H9 (cell line): ENCODE measurements around the gene IFI35. TPM values are rescaled to one million over a fixed set of nuclear protein-coding genes. Genes with fewer than 3 reads are reported as not detected.
A peak's percentile ranks its signal among the peaks of the same experiment; 100 is the strongest.

Experiments
- DNase-seq: peaks from one replicate; pipeline ENCODE4 v3.0.0-alpha.2; 2017
- H2AFZ ChIP-seq: one replicate; pipeline ENCODE4 v1.6.1; 2013; ENCODE audit warnings: mild to moderate bottlenecking, low read length, control low read depth, moderate library complexity
- H2AK5ac ChIP-seq: 2 replicates; pipeline ENCODE4 v1.6.1; 2013; ENCODE audit warnings: low read length, control low read depth, mixed read lengths; ENCODE audit not compliant: insufficient read length
- H2BK120ac ChIP-seq: one replicate; pipeline ENCODE4 v1.6.1; 2013; ENCODE audit warnings: low read depth, mild to moderate bottlenecking, low read length, control low read depth, inconsistent platforms; ENCODE audit not compliant: poor library complexity, severe bottlenecking
- H2BK12ac ChIP-seq: 2 replicates; pipeline ENCODE4 v1.6.1; 2013; ENCODE audit warnings: low read length, control low read depth, mixed read lengths, low read depth; ENCODE audit not compliant: insufficient read length
- H2BK15ac ChIP-seq: 2 replicates; pipeline ENCODE4 v1.6.1; 2013; ENCODE audit warnings: low read depth, low read length, control low read depth
- H2BK20ac ChIP-seq: one replicate; pipeline ENCODE4 v1.6.1; 2013; ENCODE audit warnings: low read depth, mild to moderate bottlenecking, low read length, control low read depth, inconsistent platforms; ENCODE audit not compliant: poor library complexity, severe bottlenecking
- H2BK5ac ChIP-seq: 2 replicates; pipeline ENCODE4 v1.6.1; 2013; ENCODE audit warnings: low read length, control low read depth, mixed read lengths; ENCODE audit not compliant: insufficient read length
- H3K14ac ChIP-seq: 2 replicates; pipeline ENCODE4 v1.6.1; 2013; ENCODE audit warnings: low read length, control low read depth; ENCODE audit not compliant: insufficient read depth
- H3K18ac ChIP-seq: 2 replicates; pipeline ENCODE4 v1.6.1; 2013; ENCODE audit warnings: low read depth, mild to moderate bottlenecking, mixed read lengths, low read length, control low read depth; ENCODE audit not compliant: insufficient read length
- H3K23ac ChIP-seq: 2 replicates; pipeline ENCODE4 v1.6.1; 2013; ENCODE audit warnings: low read length, control low read depth, mixed read lengths, low read depth; ENCODE audit not compliant: insufficient read length
- H3K23me2 ChIP-seq: 2 replicates; pipeline ENCODE4 v1.6.1; 2013; ENCODE audit warnings: low read depth, mild to moderate bottlenecking, mixed read lengths, low read length, control low read depth; ENCODE audit not compliant: insufficient read length, poor library complexity, severe bottlenecking
- H3K27ac ChIP-seq: 2 replicates; pipeline ENCODE4 v1.5.1; 2013; ENCODE audit warnings: low read length, control low read depth, mixed read lengths, low read depth; ENCODE audit not compliant: insufficient read length
- H3K27me3 ChIP-seq: 2 replicates; pipeline ENCODE4 v1.6.1; 2013; ENCODE audit warnings: low read length, control low read depth, inconsistent platforms; ENCODE audit not compliant: insufficient read depth
- H3K4ac ChIP-seq: 2 replicates; pipeline ENCODE4 v1.6.1; 2013; ENCODE audit warnings: low read depth, mild to moderate bottlenecking, control low read depth, inconsistent platforms, low read length, moderate library complexity
- H3K4me1 ChIP-seq: 2 replicates; pipeline ENCODE4 v1.6.1; 2013; ENCODE audit warnings: low read length, control low read depth, inconsistent platforms; ENCODE audit not compliant: insufficient read depth
- H3K4me2 ChIP-seq: 2 replicates; pipeline ENCODE4 v1.6.1; 2013; ENCODE audit warnings: low read length, control low read depth, mixed read lengths; ENCODE audit not compliant: insufficient read length, insufficient read depth
- H3K56ac ChIP-seq: 2 replicates; pipeline ENCODE4 v1.6.1; 2013; ENCODE audit warnings: low read depth, mild to moderate bottlenecking, mixed read lengths, low read length, control low read depth; ENCODE audit not compliant: insufficient read length
- H3K79me1 ChIP-seq: 2 replicates; pipeline ENCODE4 v1.6.1; 2013; ENCODE audit warnings: low read depth, mild to moderate bottlenecking, moderate library complexity, low read length, control low read depth, inconsistent platforms; ENCODE audit not compliant: insufficient read depth, poor library complexity, severe bottlenecking
- H3K79me2 ChIP-seq: 2 replicates; pipeline ENCODE4 v1.6.1; 2013; ENCODE audit warnings: low read length, control low read depth, inconsistent platforms; ENCODE audit not compliant: insufficient read depth
- H3K9ac ChIP-seq: 2 replicates; pipeline ENCODE4 v1.6.1; 2013; ENCODE audit warnings: low read length, control low read depth, mixed read lengths; ENCODE audit not compliant: insufficient read length; ENCODE audit errors: extremely low read depth
- H3K9me3 ChIP-seq: one replicate; pipeline ENCODE4 v1.6.1; 2013; ENCODE audit warnings: low read depth, low read length, inconsistent platforms; ENCODE audit not compliant: control insufficient read depth
- H3T11ph ChIP-seq: one replicate; pipeline ENCODE4 v1.6.1; 2013; ENCODE audit warnings: mild to moderate bottlenecking, low read length, control low read depth, inconsistent platforms
- H4K20me1 ChIP-seq: one replicate; pipeline ENCODE4 v1.6.1; 2013; ENCODE audit not compliant: control insufficient read depth, insufficient read length, insufficient read depth
- H4K5ac ChIP-seq: 2 replicates; pipeline ENCODE4 v1.6.1; 2013; ENCODE audit warnings: low read depth, mild to moderate bottlenecking, mixed read lengths, low read length, control low read depth; ENCODE audit not compliant: insufficient read length
- H4K8ac ChIP-seq: replicated peaks from 2 replicates; pipeline ENCODE4 v1.6.1; 2013; ENCODE audit warnings: low read length, control low read depth, mixed read lengths, low read depth; ENCODE audit not compliant: insufficient read length
- H4K91ac ChIP-seq: 2 replicates; pipeline ENCODE4 v1.6.1; 2013; ENCODE audit warnings: low read depth, mild to moderate bottlenecking, moderate library complexity, mixed read lengths, low read length, control low read depth; ENCODE audit not compliant: insufficient read length
- H3K27ac Mint-ChIP-seq, 3 experiments: 2 replicates in 2 of 3; 3 replicates in 1 of 3; pipeline ENCODE4 v1.8.0; 2020 to 2021; ENCODE audit warnings: mixed read lengths in 3 of 3, mild to moderate bottlenecking in 1 of 3, moderate library complexity in 1 of 3
- H3K27me3 Mint-ChIP-seq: 2 replicates; pipeline ENCODE4 v1.8.0; 2021; ENCODE audit warnings: low read depth, mild to moderate bottlenecking, moderate library complexity, mixed read lengths
- H3K36me3 Mint-ChIP-seq, 3 experiments: 2 replicates in 2 of 3; 3 replicates in 1 of 3; pipeline ENCODE4 v1.8.0; 2020 to 2021; ENCODE audit warnings: low read depth in 3 of 3, mixed read lengths in 3 of 3; ENCODE audit not compliant: insufficient read depth in 1 of 3
- H3K4me1 Mint-ChIP-seq, 2 experiments: 2 replicates each; pipeline ENCODE4 v1.8.0; 2020; ENCODE audit warnings: mixed read lengths in 2 of 2
- H3K4me3 Mint-ChIP-seq, 2 experiments: 2 replicates in 1 of 2; 3 replicates in 1 of 2; pipeline ENCODE4 v1.8.0; 2020 to 2021; ENCODE audit warnings: mild to moderate bottlenecking in 2 of 2, mixed read lengths in 2 of 2, moderate library complexity in 1 of 2
- H3K9me3 Mint-ChIP-seq, 2 experiments: 2 replicates in 1 of 2; 3 replicates in 1 of 2; pipeline ENCODE4 v1.8.0; 2020; ENCODE audit warnings: mild to moderate bottlenecking in 2 of 2, mixed read lengths in 2 of 2, moderate library complexity in 1 of 2
- WGBS: extraction: QIAGEN DNeasy Blood & Tissue Kit; methylation state at CpG from one replicate; pipeline ENCODE4 v1.1.7; 2013; ENCODE audit warnings: missing lambda C conversion rate, low lambda C conversion rate, mixed read lengths; ENCODE audit not compliant: insufficient read length; ENCODE audit errors: extremely low coverage; 5-methylcytosine and 5-hydroxymethylcytosine counted together
- total RNA-seq: library from RNA; stranded (reverse); gene quantifications from 2 replicates; pipeline ENCODE4 v1.2.1, GENCODE V29; 2021
- TF ChIP-seq, protein P1 (sequence below): fragments of 200-600 bp; sonication (generic); conservative IDR thresholded peaks from 3 replicates; pipeline ENCODE4 v1.8.0; 2021; ENCODE audit warnings: antibody characterized with exemption, mild to moderate bottlenecking

The IFI35 gene
- total RNA-seq, 1 experiment from 2014 or later = 4.2 TPM

DNA sequence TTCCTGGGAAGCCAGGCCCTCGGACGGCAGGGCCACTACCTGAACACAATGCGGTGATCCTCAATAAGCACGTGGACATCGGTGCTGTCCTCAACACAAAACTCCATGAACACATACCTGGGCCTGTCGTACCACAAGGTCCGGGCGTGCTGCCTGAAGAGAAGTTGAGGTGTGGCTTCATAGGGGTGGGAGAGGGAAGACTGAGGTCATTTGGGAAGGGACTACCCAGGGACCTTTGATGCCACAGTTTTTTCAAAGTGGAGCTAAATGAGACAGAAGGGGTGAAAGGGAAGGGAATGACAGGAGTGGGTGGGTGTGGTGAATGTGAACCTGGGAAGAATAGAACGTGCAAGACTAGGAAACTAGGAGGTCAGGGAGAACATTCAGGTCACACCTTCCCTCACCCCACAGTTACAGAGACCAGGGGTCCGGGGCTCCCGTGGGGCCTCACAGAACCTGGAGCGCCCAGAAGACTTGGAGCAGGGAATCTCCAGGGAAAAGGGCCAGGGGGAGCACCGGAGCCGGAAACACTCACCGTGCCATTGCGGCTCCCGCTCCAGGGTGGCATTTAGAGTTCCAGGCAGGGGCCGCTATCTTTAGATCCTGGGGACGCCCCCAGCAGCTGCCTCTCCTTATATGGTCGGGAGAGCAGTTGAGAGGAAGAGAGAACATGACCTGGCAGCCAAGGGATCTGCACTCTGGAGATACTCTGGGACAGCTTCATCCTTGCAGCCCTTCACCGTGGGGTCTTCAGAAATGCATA, 26.9 kb upstream of the IFI35 start, which contains the start of gene PTGES3L:
Gene PTGES3L, minus strand, starts transcription at position 570 of the 763 bp plus-strand sequence. Its CDS starts 27 bp downstream, at position 543.
- no peak within 1 kb of the TSS for H3K4ac ChIP-seq
- H3K18ac ChIP-seq = peak within 1 kb of the TSS; percentile 60
- H3K4me2 ChIP-seq = peak within 1 kb of the TSS; percentile 85
- TF ChIP-seq, protein P1, sequence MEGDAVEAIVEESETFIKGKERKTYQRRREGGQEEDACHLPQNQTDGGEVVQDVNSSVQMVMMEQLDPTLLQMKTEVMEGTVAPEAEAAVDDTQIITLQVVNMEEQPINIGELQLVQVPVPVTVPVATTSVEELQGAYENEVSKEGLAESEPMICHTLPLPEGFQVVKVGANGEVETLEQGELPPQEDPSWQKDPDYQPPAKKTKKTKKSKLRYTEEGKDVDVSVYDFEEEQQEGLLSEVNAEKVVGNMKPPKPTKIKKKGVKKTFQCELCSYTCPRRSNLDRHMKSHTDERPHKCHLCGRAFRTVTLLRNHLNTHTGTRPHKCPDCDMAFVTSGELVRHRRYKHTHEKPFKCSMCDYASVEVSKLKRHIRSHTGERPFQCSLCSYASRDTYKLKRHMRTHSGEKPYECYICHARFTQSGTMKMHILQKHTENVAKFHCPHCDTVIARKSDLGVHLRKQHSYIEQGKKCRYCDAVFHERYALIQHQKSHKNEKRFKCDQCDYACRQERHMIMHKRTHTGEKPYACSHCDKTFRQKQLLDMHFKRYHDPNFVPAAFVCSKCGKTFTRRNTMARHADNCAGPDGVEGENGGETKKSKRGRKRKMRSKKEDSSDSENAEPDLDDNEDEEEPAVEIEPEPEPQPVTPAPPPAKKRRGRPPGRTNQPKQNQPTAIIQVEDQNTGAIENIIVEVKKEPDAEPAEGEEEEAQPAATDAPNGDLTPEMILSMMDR = peak; percentile 18; the same call in 1 of the 3 replicates
- H3K9me3 ChIP-seq = no peaks in the 10 kb centered on the region
- H4K8ac ChIP-seq = no peak within 1 kb of the TSS
- no peak within 1 kb of the TSS for H2BK12ac ChIP-seq
- Mint-ChIP-seq H3K27me3 (no peaks in the 10 kb centered on the region), H3K27ac (peak within 1 kb of the TSS; percentile 67 to 99 (median 97); a peak in 6 of 7 replicates), H3K36me3 (peaks cover 0 to 17% (median 0%) of the 10 kb centered on the region in 3 experiments; a peak in 3 of 7 replicates), H3K4me1 (peaks cover 17 to 23% of the 10 kb centered on the region in 2 experiments), H3K9me3 (no peaks in the 10 kb centered on the region; a peak in 2 of 5 replicates), H3K4me3 (peak within 1 kb of the TSS; percentile 95 to 100)
- H3K56ac ChIP-seq = no peak within 1 kb of the TSS
- WGBS = no CpG with 5 or more reads among the region's 21 CpGs
- H2BK5ac ChIP-seq = no peak within 1 kb of the TSS
- H4K20me1 ChIP-seq = no peaks in the 10 kb centered on the region
- H3K27ac ChIP-seq = no peak within 1 kb of the TSS
- H2BK15ac ChIP-seq = no peak within 1 kb of the TSS
- no peak within 1 kb of the TSS for H3K23ac ChIP-seq
- H4K91ac ChIP-seq = no peak within 1 kb of the TSS
- H4K5ac ChIP-seq = no peak within 1 kb of the TSS
- H3K9ac ChIP-seq = peak within 1 kb of the TSS; percentile 13
- peak; percentile 84 for DNase-seq
- H3K14ac ChIP-seq = no peak within 1 kb of the TSS
- H3T11ph ChIP-seq = no peak within 1 kb of the TSS
- no peak within 1 kb of the TSS for H2BK120ac ChIP-seq
- no peaks in the 10 kb centered on the region for H3K27me3 ChIP-seq
- H2BK20ac ChIP-seq = no peak within 1 kb of the TSS
- no peaks in the 10 kb centered on the region for H3K79me1 ChIP-seq
- H2AFZ ChIP-seq = peak within 1 kb of the TSS; percentile 6
- H2AK5ac ChIP-seq = no peak within 1 kb of the TSS
- H3K4me1 ChIP-seq = peaks cover 2% of the 10 kb centered on the region; the same call in 1 of the 2 replicates
- H3K23me2 ChIP-seq = peaks cover 12% of the 10 kb centered on the region
- H3K79me2 ChIP-seq = peaks cover 4% of the 10 kb centered on the region; the same call in 1 of the 2 replicates
